Hepatocyte (in vitro differentiated cells): ENCODE measurements around the gene SPRED2.

Experiments used
- CTCF ChIP-seq: fragments of 200-600 bp; sonication (generic); IDR thresholded peaks from 2 replicates; pipeline ENCODE4 v1.5.1; 2016; ENCODE audit warnings: antibody characterized with exemption, mild to moderate bottlenecking; ENCODE audit not compliant: poor library complexity
- EZH2 ChIP-seq: fragments of 200-600 bp; sonication (generic); IDR thresholded peaks from 2 replicates; pipeline ENCODE4 v1.6.1; 2016; ENCODE audit warnings: antibody characterized with exemption, mild to moderate bottlenecking, borderline replicate concordance
- EZH2phosphoT487 ChIP-seq: fragments of 200-600 bp; sonication (generic); IDR thresholded peaks from one replicate; pipeline ENCODE4 v1.6.1; 2018; ENCODE audit warnings: antibody characterized with exemption, mild to moderate bottlenecking, low read depth, moderate library complexity; ENCODE audit not compliant: unreplicated experiment, severe bottlenecking

- TF ChIP-seq EZH2 (no peak), CTCF (no peak), EZH2phosphoT487 (no peak)
Observed at GRCh38 chr2:65313954-65314256, 118.5 kb downstream of the SPRED2 start.
